Renal cortex interstitium (tissue), 11 donors: Measurements from ENCODE around the gene SMIM12. TPM values are rescaled to one million over a fixed set of nuclear protein-coding genes. Genes with fewer than 3 reads are reported as not detected.
A peak's percentile ranks its signal among the peaks of the same experiment; 100 is the strongest.

Experiments
- DNase-seq, 11 donors: peaks; one replicate each; pipeline ENCODE4 v3.0.0-alpha.2; 2013; ENCODE audit warnings: low read depth in 9 of 11, low spot score in 4 of 11; ENCODE audit errors: extremely low read depth in 1 of 11
- polyA plus RNA-seq, 3 donors: library from polyadenylated mRNA; unstranded; fragments of 120-200 nt; gene quantifications; one replicate each; pipeline ENCODE4 v1.2.1, GENCODE V29; 2013; ENCODE audit not compliant: insufficient read length in 3 of 3

Gene SMIM12
- polyA plus RNA-seq, 3 donors, result 29.9 to 33.3 (median 31.5) TPM

- no peak for DNase-seq
These were observed 2.9 kb downstream of the SMIM12 start for GRCh38 chr1:34856697-34857096.

GRCh38 chr1:34852677-34853217 lies 6.8 kb downstream of the SMIM12 start:
- DNase-seq, result peak; percentile 71 to 92 (median 82)

- DNase-seq, result no peak
These were observed 8.0 kb downstream of the SMIM12 start for GRCh38 chr1:34851431-34852105.

- DNase-seq, result no peak
These were observed 9.2 kb downstream of the SMIM12 start for GRCh38 chr1:34850382-34850781.

- DNase-seq, result no peak
These were observed 12.5 kb downstream of the SMIM12 start for GRCh38 chr1:34847094-34847493.

- DNase-seq, result no peak
These were observed 13.3 kb downstream of the SMIM12 start for GRCh38 chr1:34846265-34846664.

GRCh38 chr1:34845131-34845901 lies 14.2 kb downstream of the SMIM12 start:
- no peak for DNase-seq

GRCh38 chr1:34844252-34844634 lies 15.3 kb downstream of the SMIM12 start:
- DNase-seq, result no peak

GRCh38 chr1:34843392-34844251 lies 15.9 kb downstream of the SMIM12 start:
- DNase-seq, result no peak

GRCh38 chr1:34842952-34843371 lies 16.6 kb downstream of the SMIM12 start:
- no peak for DNase-seq

- no peak for DNase-seq
These were observed 17.5 kb downstream of the SMIM12 start for GRCh38 chr1:34842073-34842472.

- DNase-seq, result no peak
These were observed 19.1 kb downstream of the SMIM12 start for GRCh38 chr1:34840426-34840825.

GRCh38 chr1:34839526-34840305 lies 19.8 kb downstream of the SMIM12 start:
- DNase-seq, result no peak

- no peak for DNase-seq
These were observed 25.8 kb downstream of the SMIM12 start for GRCh38 chr1:34833711-34834110.

- no peak for DNase-seq
These were observed 27.8 kb downstream of the SMIM12 start for GRCh38 chr1:34831721-34832246.

GRCh38 chr1:34829250-34829649 lies 30.3 kb downstream of the SMIM12 start:
- DNase-seq, result no peak

- no peak for DNase-seq
These were observed 30.9 kb downstream of the SMIM12 start for GRCh38 chr1:34828611-34829010.

- DNase-seq, result no peak
These were observed 32.1 kb downstream of the SMIM12 start for GRCh38 chr1:34827341-34827941.
